PC-3 (cell line): ENCODE data around the gene TDRD1. TPM values are rescaled to one million over a fixed set of nuclear protein-coding genes. Genes with fewer than 3 reads are reported as not detected.

Source experiments
- ATAC-seq: fragments of 200-7000 bp; cut with Tn5 transposase; 2 replicates; pipeline ENCODE4 v1.9.1; 2020; ENCODE audit warnings: mild to moderate bottlenecking, moderate library complexity
- BruUV-seq: library from RNA; stranded (reverse); fragments of 400-500 nt; replicated peaks from 2 replicates; lab custom pipeline; 2021; lab: Mats Ljungman, UMichigan
- CTCF ChIA-PET: fragments of 300-600 bp; sonication (Branson Sonifier 250); formaldehyde crosslinking; loops from one replicate; lab custom pipeline; 2022; ENCODE audit warnings: antibody characterized with exemption; lab: Charles Lee
- POLR2A ChIA-PET: fragments of 300-600 bp; sonication (Branson Sonifier 250); formaldehyde crosslinking; loops from one replicate; lab custom pipeline; 2022; ENCODE audit warnings: antibody characterized with exemption; ENCODE audit not compliant: unreplicated experiment; lab: Charles Lee
- DNase-seq: peaks from one replicate; pipeline ENCODE4 v3.0.0-alpha.2; 2015
- H2AFZ ChIP-seq: fragments of 300-600 bp; sonication (generic); 2 replicates; pipeline ENCODE4 v1.6.0; 2016; ENCODE audit warnings: antibody characterized with exemption, low read length
- H3F3A ChIP-seq: fragments of 300-600 bp; sonication (generic); one replicate; pipeline ENCODE4 v1.6.0; 2017; ENCODE audit warnings: antibody characterized with exemption, low read length, control low read depth, mild to moderate bottlenecking; ENCODE audit not compliant: unreplicated experiment
- H3K27ac ChIP-seq: fragments of 300-600 bp; sonication (generic); 2 replicates; pipeline ENCODE4 v1.5.1; 2016; ENCODE audit warnings: mild to moderate bottlenecking, low read length
- H3K27me3 ChIP-seq: fragments of 300-600 bp; sonication (generic); 2 replicates; pipeline ENCODE4 v1.6.1; 2016; ENCODE audit warnings: low read length, mixed read lengths
- H3K36me3 ChIP-seq: fragments of 300-600 bp; sonication (generic); 2 replicates; pipeline ENCODE4 v1.6.1; 2016; ENCODE audit warnings: low read depth, mixed run types, low read length, mixed read lengths
- H3K4me1 ChIP-seq: fragments of 300-600 bp; sonication (generic); 2 replicates; pipeline ENCODE4 v1.5.1; 2016; ENCODE audit warnings: low read length; ENCODE audit not compliant: insufficient read depth
- H3K4me2 ChIP-seq: fragments of 300-600 bp; sonication (generic); 2 replicates; pipeline ENCODE4 v1.6.0; 2016; ENCODE audit warnings: low read length
- H3K4me3 ChIP-seq: fragments of 300-600 bp; sonication (generic); 2 replicates; pipeline ENCODE4 v1.5.1; 2016; ENCODE audit warnings: mild to moderate bottlenecking, low read length, mixed read lengths
- H3K79me2 ChIP-seq: fragments of 300-600 bp; sonication (generic); 2 replicates; pipeline ENCODE4 v1.6.1; 2017; ENCODE audit warnings: low read length, mixed read lengths
- H3K9ac ChIP-seq: fragments of 300-600 bp; sonication (generic); 2 replicates; pipeline ENCODE4 v1.6.0; 2016; ENCODE audit warnings: mild to moderate bottlenecking, low read length
- H3K9me2 ChIP-seq: fragments of 300-600 bp; sonication (generic); replicated peaks from 2 replicates; pipeline ENCODE4 v1.6.1; 2016; ENCODE audit warnings: mixed run types, low read length, mixed read lengths
- H3K9me3 ChIP-seq: fragments of 300-600 bp; sonication (generic); 2 replicates; pipeline ENCODE4 v1.6.1; 2016; ENCODE audit warnings: low read length, mixed read lengths
- H4K20me1 ChIP-seq: fragments of 300-600 bp; sonication (generic); 2 replicates; pipeline ENCODE4 v1.6.1; 2016; ENCODE audit warnings: low read length, mixed read lengths
- EZH2 ChIP-seq: fragments of 300-600 bp; sonication (generic); IDR thresholded peaks from one replicate; pipeline ENCODE4 v1.6.1; 2017; ENCODE audit warnings: antibody characterized with exemption, mild to moderate bottlenecking, low read length; ENCODE audit not compliant: unreplicated experiment
- EZH2phosphoT487 ChIP-seq: fragments of 300-600 bp; sonication (generic); IDR thresholded peaks from 2 replicates; pipeline ENCODE4 v1.6.1; 2018; ENCODE audit warnings: mild to moderate bottlenecking, antibody characterized with exemption, low read length, borderline replicate concordance
- intact Hi-C: fragments of 100-400 bp; cut with micrococcal nuclease; formaldehyde crosslinking; loops from 2 replicates; pipeline ENCODE4 v1.9.0; 2023
- total RNA-seq: library from RNA; depleted of rRNA; stranded (reverse); fragments of >200 nt; gene quantifications from 2 replicates; pipeline ENCODE4 v1.2.3, GENCODE V29; 2014
- TF ChIP-seq, protein P1 (sequence below): fragments of 300-600 bp; sonication (generic); conservative IDR thresholded peaks from 2 replicates; pipeline ENCODE4 v1.5.1; 2017; ENCODE audit warnings: antibody characterized with exemption, low read depth, mild to moderate bottlenecking, low read length

The TDRD1 gene
- total RNA-seq, 1 experiment from 2014 or later = not detected

GRCh38 chr10:114228156-114228555 is 49.0 kb downstream of the TDRD1 start:
- ChIA-PET POLR2A (no interaction called here), CTCF (no interaction called here)
- no peak overlapping the region for H3K4me2 ChIP-seq
- no peak overlapping the region for H3K27ac ChIP-seq
- no peak overlapping the region for H2AFZ ChIP-seq
- H3K36me3 ChIP-seq = no peaks in the 10 kb centered on the region
- DNase-seq (no peak), ATAC-seq (no peak)
- intact Hi-C loops = no loop called here
- H3K4me3 ChIP-seq = no peak overlapping the region
- no peaks in the 10 kb centered on the region for H3K79me2 ChIP-seq
- no peaks in the 10 kb centered on the region for H3K4me1 ChIP-seq
- H3F3A ChIP-seq = no peaks in the 10 kb centered on the region
- no peaks in the 10 kb centered on the region for H4K20me1 ChIP-seq
- H3K9me2 ChIP-seq = no peaks in the 10 kb centered on the region
- peaks cover 93% of the 10 kb centered on the region for H3K27me3 ChIP-seq
- no peak for TF ChIP-seq EZH2phosphoT487
- TF ChIP-seq EZH2 = no peak
- TF ChIP-seq, protein P1, sequence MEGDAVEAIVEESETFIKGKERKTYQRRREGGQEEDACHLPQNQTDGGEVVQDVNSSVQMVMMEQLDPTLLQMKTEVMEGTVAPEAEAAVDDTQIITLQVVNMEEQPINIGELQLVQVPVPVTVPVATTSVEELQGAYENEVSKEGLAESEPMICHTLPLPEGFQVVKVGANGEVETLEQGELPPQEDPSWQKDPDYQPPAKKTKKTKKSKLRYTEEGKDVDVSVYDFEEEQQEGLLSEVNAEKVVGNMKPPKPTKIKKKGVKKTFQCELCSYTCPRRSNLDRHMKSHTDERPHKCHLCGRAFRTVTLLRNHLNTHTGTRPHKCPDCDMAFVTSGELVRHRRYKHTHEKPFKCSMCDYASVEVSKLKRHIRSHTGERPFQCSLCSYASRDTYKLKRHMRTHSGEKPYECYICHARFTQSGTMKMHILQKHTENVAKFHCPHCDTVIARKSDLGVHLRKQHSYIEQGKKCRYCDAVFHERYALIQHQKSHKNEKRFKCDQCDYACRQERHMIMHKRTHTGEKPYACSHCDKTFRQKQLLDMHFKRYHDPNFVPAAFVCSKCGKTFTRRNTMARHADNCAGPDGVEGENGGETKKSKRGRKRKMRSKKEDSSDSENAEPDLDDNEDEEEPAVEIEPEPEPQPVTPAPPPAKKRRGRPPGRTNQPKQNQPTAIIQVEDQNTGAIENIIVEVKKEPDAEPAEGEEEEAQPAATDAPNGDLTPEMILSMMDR = no peak
- H3K9ac ChIP-seq = no peak overlapping the region
- no TSS peak for BruUV-seq
- H3K9me3 ChIP-seq = no peaks in the 10 kb centered on the region

DNA sequence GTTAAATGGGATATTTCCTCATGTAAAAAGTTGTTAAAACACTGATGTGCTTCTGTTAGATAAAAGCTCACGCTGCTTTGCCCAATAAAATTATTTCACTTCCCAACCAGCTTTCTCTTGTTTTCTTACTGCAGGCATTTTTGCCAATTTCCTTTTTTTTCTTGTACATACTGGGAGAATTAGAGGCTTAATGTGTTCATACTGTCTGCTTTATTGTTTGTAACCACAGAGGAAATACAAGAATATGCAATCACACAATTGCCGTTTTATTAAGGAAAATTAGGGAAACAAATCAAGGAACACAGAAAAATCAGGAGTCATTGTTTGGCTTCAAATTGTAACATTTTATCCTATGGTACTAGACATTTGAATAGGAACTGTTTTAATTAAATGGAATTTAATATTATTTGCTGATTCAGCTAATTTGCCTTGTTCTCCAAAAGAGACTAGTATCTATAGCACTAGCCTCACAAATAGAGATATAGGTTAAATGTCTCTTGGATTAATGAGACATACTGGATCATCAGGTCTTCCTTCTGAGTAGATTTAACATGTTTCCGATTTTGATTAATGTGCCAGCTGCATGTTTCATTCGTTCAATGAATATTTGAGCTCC is 53.5 kb downstream of the TDRD1 start:
- H3K9ac ChIP-seq = no peak overlapping the region
- intact Hi-C loops = no loop called here
- no peaks in the 10 kb centered on the region for H3K36me3 ChIP-seq
- H3K27ac ChIP-seq = no peak overlapping the region
- ChIA-PET CTCF (no interaction called here), POLR2A (interaction anchor here (0.7 kb wide), 1 partner anchor 10 kb away, joined by 15 read pairs; no protein-coding TSS in a partner anchor)
- no peak overlapping the region for H3K4me3 ChIP-seq
- TF ChIP-seq, protein P1 = no peak
- no peak for TF ChIP-seq EZH2
- no peak for TF ChIP-seq EZH2phosphoT487
- peaks cover 84% of the 10 kb centered on the region for H3K27me3 ChIP-seq
- no peaks in the 10 kb centered on the region for H3K79me2 ChIP-seq
- H3K9me2 ChIP-seq = no peaks in the 10 kb centered on the region
- ATAC-seq (no peak), DNase-seq (no peak)
- no peaks in the 10 kb centered on the region for H3F3A ChIP-seq
- BruUV-seq = no TSS peak
- H3K4me2 ChIP-seq = no peak overlapping the region
- no peaks in the 10 kb centered on the region for H3K4me1 ChIP-seq
- no peaks in the 10 kb centered on the region for H4K20me1 ChIP-seq
- no peaks in the 10 kb centered on the region for H3K9me3 ChIP-seq
- H2AFZ ChIP-seq = no peak overlapping the region

DNA sequence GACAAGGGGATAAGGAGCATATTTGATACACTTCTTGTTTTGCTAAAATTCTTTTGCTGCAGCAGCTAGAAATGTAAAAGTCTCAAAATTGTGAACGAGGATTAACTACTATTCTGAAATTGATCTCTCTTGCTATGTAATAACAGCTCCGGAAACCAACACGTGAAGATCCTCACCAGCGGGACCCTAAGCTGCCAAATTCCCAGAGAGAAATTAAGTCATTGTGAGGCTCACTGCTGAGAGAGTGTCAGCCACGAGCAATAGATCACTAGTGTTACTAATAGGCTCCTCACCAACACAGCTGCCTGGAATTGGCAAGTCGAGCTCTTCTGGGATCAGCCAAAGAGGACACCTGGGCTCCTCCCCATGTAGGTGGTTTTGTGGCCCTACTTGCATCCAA is 54.3 kb downstream of the TDRD1 start:
- H3K9me3 ChIP-seq = no peaks in the 10 kb centered on the region
- ATAC-seq (no peak), DNase-seq (no peak)
- H3F3A ChIP-seq = no peaks in the 10 kb centered on the region
- no peak overlapping the region for H3K27ac ChIP-seq
- BruUV-seq = no TSS peak
- H3K4me2 ChIP-seq = no peak overlapping the region
- no peak overlapping the region for H3K9ac ChIP-seq
- peaks cover 83% of the 10 kb centered on the region for H3K27me3 ChIP-seq
- no peaks in the 10 kb centered on the region for H3K36me3 ChIP-seq
- ChIA-PET POLR2A (no interaction called here), CTCF (no interaction called here)
- H3K79me2 ChIP-seq = no peaks in the 10 kb centered on the region
- H2AFZ ChIP-seq = no peak overlapping the region
- H3K4me1 ChIP-seq = no peaks in the 10 kb centered on the region
- no peak for TF ChIP-seq EZH2phosphoT487
- no peak for TF ChIP-seq EZH2
- TF ChIP-seq, protein P1 = no peak
- no peaks in the 10 kb centered on the region for H4K20me1 ChIP-seq
- H3K9me2 ChIP-seq = no peaks in the 10 kb centered on the region
- intact Hi-C loops = no loop called here
- no peak overlapping the region for H3K4me3 ChIP-seq
